Vagina (tissue), 2 donors: ENCODE measurements around the gene MIAT.

ENCODE experiments used
- POLR2A ChIP-seq, 2 donors: fragments of 450-650 bp; IDR thresholded peaks; one replicate each; pipeline ENCODE4 v1.6.1; 2017; ENCODE audit warnings: antibody characterized with exemption in 2 of 2, mild to moderate bottlenecking in 2 of 2, moderate library complexity in 2 of 2
- POLR2AphosphoS5 ChIP-seq, 2 donors: sonication (generic); formaldehyde crosslinking; IDR thresholded peaks; one replicate each; pipeline ENCODE4 v1.9.0; 2017; ENCODE audit warnings: antibody characterized with exemption in 2 of 2, mild to moderate bottlenecking in 2 of 2, low read depth in 1 of 2; ENCODE audit not compliant: insufficient read depth in 1 of 2
- TF ChIP-seq, protein P1 (sequence below), 3 experiments: fragments of 450-650 bp in 2 of 3; fragments of 200-600 bp in 1 of 3; sonication (generic) in 1 of 3; IDR thresholded peaks; one replicate each; pipeline ENCODE4 v1.5.1; 2017 to 2019; ENCODE audit warnings: antibody characterized with exemption in 3 of 3, mild to moderate bottlenecking in 2 of 3, moderate library complexity in 2 of 3

GRCh38 chr22:26643418-26644100 is 13.8 kb upstream of the MIAT start:
- TF ChIP-seq POLR2A (IDR thresholded peaks at IDR 0.05) (no peak), POLR2AphosphoS5 (IDR thresholded peaks at IDR 0.05; ENCODE audit: insufficient read depth in 1 of 2, low read depth in 1 of 2) (no peak)
- TF ChIP-seq, protein P1, sequence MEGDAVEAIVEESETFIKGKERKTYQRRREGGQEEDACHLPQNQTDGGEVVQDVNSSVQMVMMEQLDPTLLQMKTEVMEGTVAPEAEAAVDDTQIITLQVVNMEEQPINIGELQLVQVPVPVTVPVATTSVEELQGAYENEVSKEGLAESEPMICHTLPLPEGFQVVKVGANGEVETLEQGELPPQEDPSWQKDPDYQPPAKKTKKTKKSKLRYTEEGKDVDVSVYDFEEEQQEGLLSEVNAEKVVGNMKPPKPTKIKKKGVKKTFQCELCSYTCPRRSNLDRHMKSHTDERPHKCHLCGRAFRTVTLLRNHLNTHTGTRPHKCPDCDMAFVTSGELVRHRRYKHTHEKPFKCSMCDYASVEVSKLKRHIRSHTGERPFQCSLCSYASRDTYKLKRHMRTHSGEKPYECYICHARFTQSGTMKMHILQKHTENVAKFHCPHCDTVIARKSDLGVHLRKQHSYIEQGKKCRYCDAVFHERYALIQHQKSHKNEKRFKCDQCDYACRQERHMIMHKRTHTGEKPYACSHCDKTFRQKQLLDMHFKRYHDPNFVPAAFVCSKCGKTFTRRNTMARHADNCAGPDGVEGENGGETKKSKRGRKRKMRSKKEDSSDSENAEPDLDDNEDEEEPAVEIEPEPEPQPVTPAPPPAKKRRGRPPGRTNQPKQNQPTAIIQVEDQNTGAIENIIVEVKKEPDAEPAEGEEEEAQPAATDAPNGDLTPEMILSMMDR (IDR thresholded peaks at IDR 0.05), result no peak
